HepG2 (cell line): ENCODE data around the gene NARF. TPM values are rescaled to one million over a fixed set of nuclear protein-coding genes. Genes with fewer than 3 reads are reported as not detected.

Experiments used
- CBX5 ChIP-seq: sonication (generic); formaldehyde crosslinking; IDR thresholded peaks from 2 replicates; pipeline ENCODE4 v1.4.0; 2020; ENCODE audit warnings: missing genetic modification reagents, borderline replicate concordance
- CHD2 ChIP-seq: IDR thresholded peaks from 2 replicates; pipeline ENCODE4 v1.6.1; 2011; ENCODE audit warnings: low read depth, low read length, improper control_type of control experiment
- CREM ChIP-seq, 2 experiments: sonication (generic) in 1 of 2; formaldehyde crosslinking in 1 of 2; IDR thresholded peaks; 2 replicates each; pipeline versions ENCODE4 v1.4.0 to v1.6.1; 2016 to 2020; ENCODE audit warnings: antibody characterized with exemption in 1 of 2, mild to moderate bottlenecking in 1 of 2, missing genetic modification reagents in 1 of 2
- DR1 ChIP-seq: sonication (generic); formaldehyde crosslinking; IDR thresholded peaks from 2 replicates; pipeline ENCODE4 v1.8.0; 2021; ENCODE audit warnings: mild to moderate bottlenecking, missing genetic modification reagents, inconsistent platforms
- HOXA7 ChIP-seq: sonication (generic); formaldehyde crosslinking; IDR thresholded peaks from 2 replicates; pipeline ENCODE4 v1.8.1; 2022; ENCODE audit warnings: mild to moderate bottlenecking, missing genetic modification reagents, moderate library complexity
- ISL2 ChIP-seq: sonication (generic); formaldehyde crosslinking; IDR thresholded peaks from 2 replicates; pipeline ENCODE4 v1.5.0; 2020; ENCODE audit warnings: missing genetic modification reagents
- MTF2 ChIP-seq: sonication (generic); formaldehyde crosslinking; IDR thresholded peaks from 2 replicates; pipeline ENCODE4 v1.5.0; 2020; ENCODE audit warnings: missing genetic modification reagents, borderline replicate concordance
- NAIF1 ChIP-seq: sonication (generic); formaldehyde crosslinking; IDR thresholded peaks from 2 replicates; pipeline ENCODE4 v1.5.0; 2020; ENCODE audit warnings: mild to moderate bottlenecking, missing genetic modification reagents, borderline replicate concordance
- NFKBIZ ChIP-seq: IDR thresholded peaks from 2 replicates; pipeline ENCODE4 v1.6.1; 2018; ENCODE audit warnings: missing genetic modification reagents, missing compliant biosample characterization
- NFYB ChIP-seq: sonication (generic); formaldehyde crosslinking; IDR thresholded peaks from 2 replicates; pipeline ENCODE4 v1.4.0; 2020; ENCODE audit warnings: missing genetic modification reagents
- PHF20 ChIP-seq: sonication (generic); formaldehyde crosslinking; IDR thresholded peaks from 2 replicates; pipeline ENCODE4 v1.5.0; 2020; ENCODE audit warnings: mild to moderate bottlenecking, missing genetic modification reagents
- SPEN ChIP-seq: sonication (generic); formaldehyde crosslinking; IDR thresholded peaks from 2 replicates; pipeline ENCODE4 v1.5.1; 2020; ENCODE audit warnings: low read depth, mild to moderate bottlenecking, missing genetic modification reagents
- ZNF224 ChIP-seq: sonication (generic); formaldehyde crosslinking; IDR thresholded peaks from 2 replicates; pipeline ENCODE4 v1.5.0; 2020; ENCODE audit warnings: mild to moderate bottlenecking, missing genetic modification reagents
- ZNF230 ChIP-seq: sonication (generic); formaldehyde crosslinking; IDR thresholded peaks from 2 replicates; pipeline ENCODE4 v1.4.0; 2020; ENCODE audit warnings: mild to moderate bottlenecking, missing genetic modification reagents
- ZNF256 ChIP-seq: sonication (generic); formaldehyde crosslinking; conservative IDR thresholded peaks from 2 replicates; pipeline ENCODE4 v1.4.0; 2020; ENCODE audit warnings: missing genetic modification reagents
- ZNF333 ChIP-seq: sonication (generic); formaldehyde crosslinking; IDR thresholded peaks from 2 replicates; pipeline ENCODE4 v1.4.0; 2020; ENCODE audit warnings: mild to moderate bottlenecking, missing genetic modification reagents, borderline replicate concordance
- ZNF382 ChIP-seq: sonication (generic); formaldehyde crosslinking; IDR thresholded peaks from 2 replicates; pipeline ENCODE4 v1.5.0; 2020; ENCODE audit warnings: missing genetic modification reagents, mild to moderate bottlenecking, borderline replicate concordance
- ZNF660 ChIP-seq: sonication (generic); formaldehyde crosslinking; IDR thresholded peaks from 2 replicates; pipeline ENCODE4 v1.5.1; 2020; ENCODE audit warnings: mild to moderate bottlenecking, low read depth, missing genetic modification reagents, borderline replicate concordance
- polyA plus RNA-seq, 8 experiments: library from polyadenylated mRNA; depleted of rRNA in 3 of 8; stranded (reverse) in 7 of 8; unstranded in 1 of 8; fragments of >200 nt; fragmentation: Illumina TruSeq in 4 of 8; extraction: Trizol in 4 of 8; gene quantifications; 2 replicates each; pipeline versions ENCODE4 v1.2.1 to v1.2.3, GENCODE V29; 2011 to 2016; ENCODE audit warnings: low read depth in 4 of 8, missing spikeins in 1 of 8, mixed read lengths in 1 of 8; ENCODE audit not compliant: insufficient read depth in 1 of 8
- total RNA-seq, 5 experiments: library from RNA; depleted of rRNA; stranded (reverse); fragments of >200 nt; fragmentation: Illumina TruSeq; extraction: Trizol; gene quantifications; 2 replicates each; pipeline ENCODE4 v1.2.3, GENCODE V29; 2016; ENCODE audit warnings: low read depth in 1 of 5
- TF ChIP-seq, protein P1 (sequence below): sonication (generic); formaldehyde crosslinking; IDR thresholded peaks from 2 replicates; pipeline ENCODE4 v1.4.0; 2020; ENCODE audit warnings: mild to moderate bottlenecking, missing genetic modification reagents
- TF ChIP-seq, protein P2 (sequence below): sonication (generic); formaldehyde crosslinking; IDR thresholded peaks from 2 replicates; pipeline ENCODE4 v1.9.0; 2021; ENCODE audit warnings: missing genetic modification reagents, mild to moderate bottlenecking, borderline replicate concordance
- TF ChIP-seq, protein P3 (sequence below): sonication (generic); formaldehyde crosslinking; IDR thresholded peaks from 2 replicates; pipeline ENCODE4 v1.4.0; 2020; ENCODE audit warnings: missing genetic modification reagents, borderline replicate concordance
- TF ChIP-seq, protein P4 (sequence below): sonication (generic); formaldehyde crosslinking; IDR thresholded peaks from 2 replicates; pipeline ENCODE4 v1.4.0; 2020; ENCODE audit warnings: missing genetic modification reagents, mild to moderate bottlenecking, borderline replicate concordance
- TF ChIP-seq, protein P5 (sequence below): sonication (generic); formaldehyde crosslinking; IDR thresholded peaks from 2 replicates; pipeline ENCODE4 v1.5.0; 2020; ENCODE audit warnings: mild to moderate bottlenecking, missing genetic modification reagents

NARF gene
- total and polyA plus RNA-seq, 2 of the 13 experiments (the other 11 are each of a cell fraction or from before 2014, with no cell fraction given) = 61.1 to 144 TPM

DNA sequence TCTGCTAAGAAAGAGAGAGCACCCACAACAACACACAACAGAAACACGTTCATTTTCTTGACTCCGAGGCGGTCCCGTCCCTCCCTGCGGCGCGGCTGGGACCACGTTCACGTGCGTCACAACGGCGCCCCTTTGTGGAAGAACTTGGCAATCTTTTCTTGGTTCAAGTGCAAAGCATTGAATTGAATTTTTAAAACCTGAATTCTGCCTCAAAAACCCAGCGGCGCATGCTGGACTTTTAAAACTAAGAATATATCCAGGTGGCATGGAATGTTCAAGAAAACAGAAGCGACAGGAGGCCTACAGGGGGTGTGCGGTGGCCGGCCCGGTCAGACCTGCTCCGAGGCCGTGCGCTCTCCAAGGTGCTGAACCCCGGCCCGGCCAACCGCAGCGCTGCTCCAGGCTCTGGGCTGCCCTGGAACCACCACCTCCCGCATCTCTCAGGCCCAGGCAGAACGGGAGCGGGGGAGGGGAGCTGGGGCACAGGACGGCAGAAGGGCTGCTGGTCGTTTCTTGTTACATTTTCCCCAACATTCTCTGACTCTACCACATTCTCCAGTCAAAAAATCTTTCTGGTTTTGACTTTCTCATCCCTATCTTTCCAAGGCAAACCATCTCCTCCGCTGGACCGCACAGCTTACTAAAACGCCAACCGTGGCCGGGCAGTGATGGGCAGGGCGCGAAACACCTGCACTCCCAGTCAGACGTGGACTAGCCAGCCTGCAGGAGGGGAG is 43.8 kb upstream of the NARF start (continued):
- TF ChIP-seq ZNF230 (CRISPR knock-in tag) (peak; percentile 85; the same call in 1 of the 2 replicates), ZNF224 (CRISPR knock-in tag) (no peak), NFKBIZ (CRISPR knock-in tag) (peak; percentile 88), CHD2 (no peak), MTF2 (no peak), SPEN (CRISPR knock-in tag) (peak; percentile 27), DR1 (CRISPR knock-in tag) (peak; percentile 49; the same call in 1 of the 2 replicates), CBX5 (peak; percentile 65; the same call in 1 of the 2 replicates), CREM (IDR thresholded peaks at IDR 0.05) (no peak), CREM (CRISPR knock-in tag; IDR thresholded peaks at IDR 0.05) (peak; percentile 47; the same call in 1 of the 2 replicates), HOXA7 (no peak), NFYB (peak; percentile 55), ZNF382 (CRISPR knock-in tag) (no peak), ZNF256 (CRISPR knock-in tag) (peak; percentile 96), PHF20 (peak; percentile 69), ZNF333 (CRISPR knock-in tag) (peak; percentile 87; the same call in 1 of the 2 replicates), ZNF660 (no peak), NAIF1 (CRISPR knock-in tag) (peak; percentile 86; the same call in 1 of the 2 replicates), ISL2 (CRISPR knock-in tag) (peak; percentile 87)
- TF ChIP-seq, protein P1, sequence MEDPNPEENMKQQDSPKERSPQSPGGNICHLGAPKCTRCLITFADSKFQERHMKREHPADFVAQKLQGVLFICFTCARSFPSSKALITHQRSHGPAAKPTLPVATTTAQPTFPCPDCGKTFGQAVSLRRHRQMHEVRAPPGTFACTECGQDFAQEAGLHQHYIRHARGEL (CRISPR knock-in tag) = no peak
- TF ChIP-seq, protein P2, sequence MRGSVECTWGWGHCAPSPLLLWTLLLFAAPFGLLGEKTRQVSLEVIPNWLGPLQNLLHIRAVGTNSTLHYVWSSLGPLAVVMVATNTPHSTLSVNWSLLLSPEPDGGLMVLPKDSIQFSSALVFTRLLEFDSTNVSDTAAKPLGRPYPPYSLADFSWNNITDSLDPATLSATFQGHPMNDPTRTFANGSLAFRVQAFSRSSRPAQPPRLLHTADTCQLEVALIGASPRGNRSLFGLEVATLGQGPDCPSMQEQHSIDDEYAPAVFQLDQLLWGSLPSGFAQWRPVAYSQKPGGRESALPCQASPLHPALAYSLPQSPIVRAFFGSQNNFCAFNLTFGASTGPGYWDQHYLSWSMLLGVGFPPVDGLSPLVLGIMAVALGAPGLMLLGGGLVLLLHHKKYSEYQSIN (CRISPR knock-in tag) = peak; percentile 95; the same call in 1 of the 2 replicates
- TF ChIP-seq, protein P3, sequence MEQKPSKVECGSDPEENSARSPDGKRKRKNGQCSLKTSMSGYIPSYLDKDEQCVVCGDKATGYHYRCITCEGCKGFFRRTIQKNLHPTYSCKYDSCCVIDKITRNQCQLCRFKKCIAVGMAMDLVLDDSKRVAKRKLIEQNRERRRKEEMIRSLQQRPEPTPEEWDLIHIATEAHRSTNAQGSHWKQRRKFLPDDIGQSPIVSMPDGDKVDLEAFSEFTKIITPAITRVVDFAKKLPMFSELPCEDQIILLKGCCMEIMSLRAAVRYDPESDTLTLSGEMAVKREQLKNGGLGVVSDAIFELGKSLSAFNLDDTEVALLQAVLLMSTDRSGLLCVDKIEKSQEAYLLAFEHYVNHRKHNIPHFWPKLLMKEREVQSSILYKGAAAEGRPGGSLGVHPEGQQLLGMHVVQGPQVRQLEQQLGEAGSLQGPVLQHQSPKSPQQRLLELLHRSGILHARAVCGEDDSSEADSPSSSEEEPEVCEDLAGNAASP = peak; percentile 90
- TF ChIP-seq, protein P4, sequence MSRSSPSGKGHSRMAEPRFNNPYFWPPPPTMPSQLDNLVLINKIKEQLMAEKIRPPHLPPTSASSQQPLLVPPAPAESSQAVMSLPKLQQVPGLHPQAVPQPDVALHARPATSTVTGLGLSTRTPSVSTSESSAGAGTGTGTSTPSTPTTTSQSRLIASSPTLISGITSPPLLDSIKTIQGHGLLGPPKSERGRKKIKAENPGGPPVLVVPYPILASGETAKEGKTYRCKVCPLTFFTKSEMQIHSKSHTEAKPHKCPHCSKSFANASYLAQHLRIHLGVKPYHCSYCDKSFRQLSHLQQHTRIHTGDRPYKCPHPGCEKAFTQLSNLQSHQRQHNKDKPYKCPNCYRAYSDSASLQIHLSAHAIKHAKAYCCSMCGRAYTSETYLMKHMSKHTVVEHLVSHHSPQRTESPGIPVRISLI (CRISPR knock-in tag) = no peak
- TF ChIP-seq, protein P5, sequence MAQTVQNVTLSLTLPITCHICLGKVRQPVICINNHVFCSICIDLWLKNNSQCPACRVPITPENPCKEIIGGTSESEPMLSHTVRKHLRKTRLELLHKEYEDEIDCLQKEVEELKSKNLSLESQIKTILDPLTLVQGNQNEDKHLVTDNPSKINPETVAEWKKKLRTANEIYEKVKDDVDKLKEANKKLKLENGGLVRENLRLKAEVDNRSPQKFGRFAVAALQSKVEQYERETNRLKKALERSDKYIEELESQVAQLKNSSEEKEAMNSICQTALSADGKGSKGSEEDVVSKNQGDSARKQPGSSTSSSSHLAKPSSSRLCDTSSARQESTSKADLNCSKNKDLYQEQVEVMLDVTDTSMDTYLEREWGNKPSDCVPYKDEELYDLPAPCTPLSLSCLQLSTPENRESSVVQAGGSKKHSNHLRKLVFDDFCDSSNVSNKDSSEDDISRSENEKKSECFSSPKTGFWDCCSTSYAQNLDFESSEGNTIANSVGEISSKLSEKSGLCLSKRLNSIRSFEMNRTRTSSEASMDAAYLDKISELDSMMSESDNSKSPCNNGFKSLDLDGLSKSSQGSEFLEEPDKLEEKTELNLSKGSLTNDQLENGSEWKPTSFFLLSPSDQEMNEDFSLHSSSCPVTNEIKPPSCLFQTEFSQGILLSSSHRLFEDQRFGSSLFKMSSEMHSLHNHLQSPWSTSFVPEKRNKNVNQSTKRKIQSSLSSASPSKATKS (CRISPR knock-in tag) = peak; percentile 89; the same call in 1 of the 2 replicates
